HPDE6-E6E7 (cell line): Measurements from ENCODE around the gene FIGN.

Experiments
- DNase-seq: peaks from one replicate; pipeline ENCODE4 v3.0.0; 2011; ENCODE audit warnings: missing footprints; ENCODE audit errors: extremely low spot score

The FIGN gene

DNA sequence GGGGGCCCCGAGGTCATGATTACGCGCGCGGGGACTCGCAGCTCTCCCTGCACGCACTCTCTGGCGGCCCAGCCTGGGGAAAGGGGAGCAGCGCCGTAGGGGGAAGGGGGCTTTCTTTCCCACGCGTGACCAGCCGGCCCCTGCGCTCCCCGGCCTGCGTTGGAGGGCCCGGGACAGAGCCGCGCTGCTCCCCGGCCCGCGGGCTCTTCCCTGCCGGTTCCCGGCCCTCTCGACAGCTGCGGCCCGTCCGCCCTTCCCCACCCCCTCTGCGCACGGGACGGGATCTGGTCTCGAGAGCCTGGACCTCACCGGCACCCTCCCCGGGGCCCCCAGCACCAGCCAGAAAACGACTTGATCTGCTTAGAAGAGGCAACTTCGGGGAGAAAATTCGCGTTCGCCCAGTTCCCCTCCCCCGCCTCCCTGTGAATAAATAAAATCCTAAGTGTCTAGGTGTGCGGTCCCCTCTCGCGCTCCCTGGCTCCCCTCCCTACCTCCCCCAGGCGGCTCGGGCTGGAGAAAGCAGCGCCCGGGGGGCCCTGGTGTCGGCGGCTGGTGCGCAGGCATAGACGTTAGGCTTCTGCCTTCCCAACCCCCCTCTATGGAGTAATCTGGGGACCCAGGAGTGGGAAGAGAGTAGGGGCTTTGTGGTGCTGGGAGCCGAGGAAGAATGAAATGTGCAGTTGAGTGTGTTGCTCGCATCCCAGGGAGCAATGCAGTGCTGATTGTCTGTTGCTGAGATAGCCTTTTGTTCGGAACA, 803 bp upstream of the FIGN start:
- DNase-seq: peak; percentile 41

DNA sequence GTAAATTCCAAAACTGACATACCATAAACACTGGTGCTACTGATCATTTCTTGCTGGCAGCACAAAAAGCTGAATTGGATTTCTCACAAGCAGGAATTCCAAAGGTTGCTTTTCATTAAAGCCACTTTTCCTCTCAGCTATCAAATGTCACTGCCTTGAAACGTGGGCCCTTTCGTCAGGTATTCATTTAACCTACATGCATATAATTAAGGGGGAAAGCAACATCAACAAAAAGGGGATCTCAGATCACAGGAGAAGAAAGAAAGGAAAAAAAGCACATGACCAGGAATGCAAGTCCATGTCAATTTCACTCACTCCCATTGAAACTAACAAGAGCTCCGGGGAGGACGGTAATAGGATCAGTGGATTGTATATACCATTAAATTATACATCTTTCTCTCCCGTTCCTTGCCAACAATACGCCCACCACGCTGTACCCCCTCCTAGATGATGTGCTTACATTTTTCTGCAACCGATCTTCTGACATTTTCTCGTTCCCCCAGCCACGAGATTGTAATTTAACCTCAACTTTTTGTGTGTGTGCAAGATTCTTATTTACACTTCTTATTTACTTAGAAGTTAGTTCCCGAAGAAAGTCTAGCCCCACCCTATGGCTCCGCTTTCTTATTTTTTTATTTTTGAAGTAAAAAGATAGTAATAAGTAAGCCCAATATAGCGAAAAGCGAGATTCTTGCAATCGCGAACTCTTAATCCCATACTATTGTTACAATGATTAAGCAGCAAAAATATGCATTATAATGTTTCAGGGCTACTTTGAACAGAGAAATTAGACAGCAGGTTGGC, 725 bp downstream of the FIGN start:
- no peak for DNase-seq

DNA sequence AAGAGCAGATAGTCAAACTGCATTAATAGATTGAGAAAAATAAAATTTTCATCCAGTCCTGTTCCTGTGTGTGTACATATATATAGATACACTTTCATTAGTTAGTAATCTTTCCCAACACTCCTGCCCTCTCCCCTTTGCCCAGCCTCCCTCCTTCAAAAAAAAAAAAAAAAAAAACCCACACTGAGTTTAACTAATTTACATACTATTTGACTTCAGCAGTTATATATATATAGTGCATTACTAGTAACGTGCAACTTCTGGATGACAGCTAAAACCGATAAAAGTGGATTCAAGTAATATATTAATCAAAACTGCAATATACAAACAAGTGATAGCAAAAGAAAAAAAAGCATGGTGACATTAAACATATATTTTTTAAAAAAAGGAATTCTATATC, 1.4 kb downstream of the FIGN start:
- DNase-seq: no peak

DNA sequence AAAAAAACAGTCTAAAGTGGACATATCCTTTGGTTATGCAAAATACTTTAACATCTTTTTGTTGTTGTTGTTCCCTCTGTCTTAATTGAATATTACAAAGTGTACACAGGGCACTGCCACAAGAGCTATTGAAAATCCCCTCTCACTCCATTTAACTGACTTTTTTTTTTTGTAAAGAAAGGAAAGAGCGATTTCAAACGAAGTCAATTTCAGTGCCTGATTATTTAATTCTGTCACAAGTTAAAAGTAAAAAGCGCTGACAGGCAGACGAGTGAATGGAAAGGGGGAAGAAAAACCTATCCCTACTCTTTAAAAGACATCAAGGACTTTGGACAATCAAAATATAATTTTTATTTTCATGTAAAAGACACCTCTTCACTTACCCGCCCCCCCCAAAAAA, 1.9 kb downstream of the FIGN start:
- DNase-seq: no peak

DNA sequence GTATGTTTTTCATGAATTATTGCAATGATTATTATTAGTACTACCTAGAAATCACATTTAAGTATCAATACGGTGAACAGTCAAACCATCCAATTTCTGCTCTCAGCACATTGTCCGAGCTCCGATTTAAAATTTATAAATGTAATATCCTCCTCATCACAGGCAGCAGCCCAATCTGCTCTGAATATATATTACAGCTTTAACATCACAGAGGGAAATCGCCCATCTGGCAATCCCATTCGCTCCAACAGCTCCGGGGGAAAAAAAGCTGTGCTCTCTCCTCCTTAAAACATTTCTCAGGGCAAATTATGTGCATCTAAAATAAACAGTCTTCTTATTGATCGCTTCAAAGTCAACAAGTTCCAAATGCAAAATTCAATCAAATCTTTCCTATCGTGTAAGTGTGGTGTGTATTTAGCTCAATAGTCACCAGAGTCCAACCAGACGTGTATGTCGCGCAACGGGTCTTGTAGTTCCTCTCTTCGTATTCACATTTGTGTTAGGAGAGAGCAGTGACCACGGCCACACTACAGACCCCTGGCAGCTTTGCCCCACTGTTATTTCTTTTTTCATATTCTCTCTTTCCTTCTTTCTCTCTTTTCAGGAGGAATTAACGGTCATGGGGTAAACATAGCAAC, 2.4 kb downstream of the FIGN start:
- DNase-seq: no peak

DNA sequence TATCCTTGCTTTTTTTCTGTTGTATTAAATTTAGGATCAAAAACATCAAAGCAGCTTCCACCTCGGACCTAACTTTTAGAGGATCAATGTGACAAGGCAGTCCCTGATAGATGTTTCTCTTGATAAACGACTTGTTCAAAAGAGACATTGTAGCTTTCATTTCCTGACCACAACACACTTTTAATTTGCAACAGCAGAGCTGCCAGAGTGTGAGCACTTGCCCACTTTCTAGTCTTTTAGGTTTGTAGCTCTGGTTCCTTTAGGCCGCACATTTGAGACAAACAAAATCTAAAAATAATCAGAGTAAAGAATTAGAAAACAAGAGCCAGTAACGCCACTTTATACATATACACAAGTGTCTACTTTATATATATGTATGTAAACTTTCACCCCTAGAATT, 3.1 kb downstream of the FIGN start:
- DNase-seq: no peak

DNA sequence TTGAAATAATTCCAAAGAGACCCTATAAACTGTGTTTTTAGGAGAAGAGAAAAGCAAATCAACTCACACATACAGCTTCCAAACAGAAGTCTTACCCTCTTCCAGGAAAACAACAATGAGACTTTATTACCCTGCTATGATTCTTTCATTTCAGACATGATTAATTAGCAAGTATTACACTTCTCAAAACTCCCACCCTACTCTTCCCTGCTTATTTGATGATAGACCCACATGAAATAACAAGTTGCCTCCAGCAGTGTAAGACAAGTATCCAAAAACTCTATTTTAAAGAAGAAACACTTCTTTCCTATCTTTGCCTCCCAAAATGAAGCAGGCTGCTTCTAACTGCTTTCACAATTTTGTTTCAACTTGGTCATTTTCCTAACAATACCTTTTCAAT, 4.1 kb downstream of the FIGN start:
- DNase-seq: no peak

DNA sequence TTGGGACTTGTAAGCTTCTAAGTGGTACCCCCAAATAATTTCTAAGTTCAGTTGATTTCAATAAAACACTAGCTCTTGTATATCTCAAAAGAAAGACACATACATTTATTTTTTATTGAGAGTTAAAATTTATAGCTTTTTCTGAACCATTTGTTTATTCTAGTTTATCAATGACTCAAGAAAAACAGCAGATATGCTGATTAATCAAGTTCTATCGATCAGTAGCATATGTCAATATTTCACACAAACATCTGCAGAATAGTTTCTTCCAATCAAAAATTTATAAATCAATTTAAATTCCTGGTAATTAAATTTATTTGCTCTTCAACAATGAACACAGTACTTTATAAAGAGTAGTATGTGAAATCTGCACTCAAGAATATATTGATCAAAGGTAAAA, 5.3 kb downstream of the FIGN start:
- DNase-seq: no peak

DNA sequence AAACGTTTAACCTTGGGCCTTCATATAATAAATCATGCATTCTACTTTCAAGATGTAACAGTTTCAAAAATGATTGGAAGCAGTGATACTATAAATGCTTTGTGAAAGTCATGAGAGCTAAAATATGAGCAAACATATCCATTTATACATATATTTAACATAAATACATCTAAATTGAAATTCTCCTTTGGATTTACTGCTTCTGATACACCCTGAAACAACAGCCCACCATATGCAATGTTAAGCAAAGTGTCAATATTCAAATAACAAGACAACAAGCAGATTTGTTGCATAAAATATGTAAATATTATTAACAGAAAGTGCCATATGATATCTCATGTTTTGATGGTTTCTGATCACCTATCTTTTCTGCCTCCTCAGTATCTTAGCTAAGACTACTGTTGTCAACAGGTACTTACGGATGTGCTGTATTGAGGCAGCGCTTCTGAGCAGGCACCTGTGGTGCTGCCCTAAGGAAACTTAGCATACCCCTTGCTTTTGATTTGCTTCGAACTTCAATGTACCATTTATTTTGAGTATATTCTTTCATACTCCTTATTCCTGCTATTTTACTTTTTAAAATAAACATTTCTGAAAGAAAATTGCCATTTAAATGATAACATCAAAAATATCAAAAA, 6.1 kb downstream of the FIGN start:
- DNase-seq: no peak

DNA sequence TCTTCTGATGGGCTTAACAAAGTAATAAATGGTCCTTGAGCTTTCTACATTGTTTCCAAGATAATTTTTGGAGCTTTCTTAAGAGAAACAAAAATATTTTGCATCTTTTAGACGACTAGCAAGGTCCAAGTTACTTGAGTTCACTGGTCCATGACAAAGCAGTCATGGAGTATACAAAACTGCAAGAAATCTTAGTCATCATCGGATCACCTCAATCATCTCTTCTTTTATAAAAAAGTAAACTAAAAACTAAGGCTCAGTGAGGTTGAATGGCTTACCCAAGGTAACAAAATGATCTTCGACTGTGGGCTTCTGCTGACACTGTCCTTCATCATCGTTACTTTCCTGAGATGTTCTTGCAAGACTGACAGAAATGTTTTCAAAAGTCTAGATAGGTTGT, 11.9 kb downstream of the FIGN start:
- no peak for DNase-seq

DNA sequence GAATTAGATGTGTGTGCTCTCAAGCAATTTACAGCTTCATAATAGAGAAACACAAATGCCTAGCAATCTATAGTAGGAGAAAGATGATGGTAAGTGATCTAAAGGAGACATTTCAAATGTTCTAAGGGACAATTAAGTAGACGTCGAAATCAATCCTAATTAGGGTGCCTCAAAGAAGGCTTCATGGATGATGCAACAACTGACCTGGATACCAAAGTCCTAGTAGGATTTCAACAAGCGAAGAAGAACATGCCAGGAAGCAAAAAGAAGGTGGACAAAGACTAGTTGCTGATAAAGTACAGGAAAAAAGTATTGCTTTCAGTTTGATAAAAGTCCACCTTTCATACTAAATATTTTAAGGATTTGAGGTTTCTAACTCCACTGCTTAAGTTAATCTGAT, 12.5 kb downstream of the FIGN start:
- no peak for DNase-seq

DNA sequence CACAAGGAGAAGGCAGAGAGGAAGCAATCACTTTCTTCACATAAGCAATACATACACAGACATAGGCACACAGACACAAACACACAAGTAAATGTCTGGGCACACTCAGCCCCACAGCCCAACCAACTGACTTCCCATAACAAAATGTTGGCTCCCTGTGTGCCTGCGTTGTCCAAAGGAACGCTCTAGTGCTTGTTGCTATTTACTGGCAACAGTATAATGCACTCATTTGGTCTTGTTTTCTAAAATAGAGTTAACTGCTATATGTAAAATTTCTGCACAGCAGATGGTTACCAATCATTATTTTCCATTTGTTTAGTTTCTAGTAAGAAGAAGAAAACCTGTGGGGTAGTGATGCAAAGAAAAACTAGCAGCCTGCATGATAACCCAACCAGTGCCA, 16.5 kb downstream of the FIGN start:
- no peak for DNase-seq

DNA sequence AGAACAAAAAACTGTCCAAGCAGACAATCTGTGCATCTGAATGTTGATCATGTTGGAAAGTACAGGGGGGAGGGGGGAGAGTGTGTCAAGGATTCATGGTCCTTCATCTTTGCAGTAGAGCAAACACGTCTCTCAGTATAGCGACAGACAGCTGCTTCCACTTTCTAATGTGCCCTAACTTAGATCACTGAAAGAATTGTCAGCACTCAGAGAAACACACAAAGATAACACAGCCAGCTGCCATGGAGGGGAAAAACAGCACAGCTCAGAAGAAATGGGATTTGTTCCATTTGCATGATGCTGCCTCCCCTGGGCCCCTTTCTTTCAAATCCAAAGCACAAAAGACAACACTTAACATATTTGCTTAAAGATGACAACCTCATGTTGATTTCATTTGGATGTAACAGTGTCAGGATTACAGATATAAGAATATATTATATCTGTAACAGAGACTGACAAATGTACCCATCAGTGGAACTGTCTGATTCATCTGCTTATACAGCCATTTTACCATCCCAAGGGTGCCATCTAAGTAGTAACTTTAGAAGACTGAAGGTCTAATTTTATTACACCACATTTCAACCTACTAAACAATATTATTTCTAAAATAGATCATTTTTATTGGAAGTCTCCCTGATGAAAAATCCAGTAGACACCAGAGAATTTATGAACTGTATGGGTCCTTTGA, 17.7 kb downstream of the FIGN start:
- no peak for DNase-seq

DNA sequence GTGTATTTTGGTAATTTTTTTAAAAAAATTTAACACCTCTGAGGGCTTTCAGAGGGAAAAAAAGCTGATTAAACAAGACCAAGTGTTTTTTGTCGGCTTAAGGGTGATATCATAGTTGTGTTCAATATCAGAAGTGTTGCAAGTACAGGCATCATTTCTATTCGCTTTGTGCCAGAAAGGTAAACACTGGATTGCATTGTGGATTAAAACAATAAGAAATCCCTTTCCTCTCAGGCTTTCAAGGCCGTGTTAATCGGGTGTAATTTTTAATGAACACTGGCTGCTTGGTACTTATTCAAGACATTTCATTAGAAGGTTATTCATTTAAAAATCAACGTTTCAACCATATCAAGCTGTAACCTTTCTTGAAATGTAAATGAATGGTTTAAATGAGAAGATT, 18.3 kb downstream of the FIGN start:
- no peak for DNase-seq

DNA sequence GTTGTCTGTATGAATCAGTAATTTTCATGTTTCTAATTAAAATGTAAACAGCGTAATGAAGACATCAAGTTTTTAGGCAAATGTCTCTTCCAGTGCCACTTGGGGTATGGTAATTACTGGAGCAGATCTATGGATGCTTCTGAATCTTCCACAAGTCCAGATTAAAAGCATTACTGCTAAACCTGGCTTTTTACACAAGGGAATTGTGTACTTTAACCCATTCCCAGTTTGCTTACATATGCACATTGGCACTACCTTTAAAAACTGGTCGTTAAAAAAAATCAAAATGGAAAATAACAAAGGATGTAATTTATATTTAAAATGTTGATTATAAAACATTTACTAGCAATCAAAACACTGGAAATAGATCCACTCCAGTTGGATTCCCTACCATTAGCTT, 19.7 kb downstream of the FIGN start:
- no peak for DNase-seq

DNA sequence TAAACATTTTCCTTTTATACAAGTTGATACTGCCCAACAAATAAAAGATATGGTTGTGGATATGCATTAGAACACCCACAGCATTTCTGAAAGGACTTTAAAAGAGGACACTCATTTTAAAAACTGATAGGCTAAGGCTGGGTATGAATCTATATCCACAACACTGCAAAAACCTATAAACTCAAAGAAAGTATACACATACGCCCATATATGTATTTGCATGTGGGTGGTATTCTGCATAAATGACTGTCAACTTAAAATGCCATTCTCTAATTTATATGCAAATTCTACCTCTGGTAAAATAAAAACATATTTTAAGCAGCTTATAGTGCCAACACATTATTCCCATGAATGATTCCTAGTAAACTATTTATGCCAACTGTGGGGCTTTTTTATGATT, 20.1 kb downstream of the FIGN start:
- no peak for DNase-seq

DNA sequence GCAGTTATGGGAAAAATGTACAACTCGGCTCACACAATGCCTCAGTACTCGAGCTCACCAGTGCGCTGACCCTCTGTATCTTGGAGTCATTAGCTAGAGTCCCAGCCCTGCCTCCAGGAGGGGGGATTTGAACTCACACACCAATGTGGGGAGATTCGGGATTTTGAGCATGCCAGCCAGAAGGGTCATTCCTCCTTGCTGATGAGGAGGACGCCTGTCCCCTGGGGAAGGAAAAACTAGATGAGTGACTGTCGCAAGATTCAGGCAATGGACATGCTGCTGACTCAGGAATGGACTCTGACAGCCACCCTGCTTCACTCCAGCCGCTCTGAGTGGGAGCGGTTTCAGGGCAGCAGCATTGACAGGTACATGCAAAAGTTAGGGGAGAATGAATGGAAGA, 20.6 kb downstream of the FIGN start:
- no peak for DNase-seq

DNA sequence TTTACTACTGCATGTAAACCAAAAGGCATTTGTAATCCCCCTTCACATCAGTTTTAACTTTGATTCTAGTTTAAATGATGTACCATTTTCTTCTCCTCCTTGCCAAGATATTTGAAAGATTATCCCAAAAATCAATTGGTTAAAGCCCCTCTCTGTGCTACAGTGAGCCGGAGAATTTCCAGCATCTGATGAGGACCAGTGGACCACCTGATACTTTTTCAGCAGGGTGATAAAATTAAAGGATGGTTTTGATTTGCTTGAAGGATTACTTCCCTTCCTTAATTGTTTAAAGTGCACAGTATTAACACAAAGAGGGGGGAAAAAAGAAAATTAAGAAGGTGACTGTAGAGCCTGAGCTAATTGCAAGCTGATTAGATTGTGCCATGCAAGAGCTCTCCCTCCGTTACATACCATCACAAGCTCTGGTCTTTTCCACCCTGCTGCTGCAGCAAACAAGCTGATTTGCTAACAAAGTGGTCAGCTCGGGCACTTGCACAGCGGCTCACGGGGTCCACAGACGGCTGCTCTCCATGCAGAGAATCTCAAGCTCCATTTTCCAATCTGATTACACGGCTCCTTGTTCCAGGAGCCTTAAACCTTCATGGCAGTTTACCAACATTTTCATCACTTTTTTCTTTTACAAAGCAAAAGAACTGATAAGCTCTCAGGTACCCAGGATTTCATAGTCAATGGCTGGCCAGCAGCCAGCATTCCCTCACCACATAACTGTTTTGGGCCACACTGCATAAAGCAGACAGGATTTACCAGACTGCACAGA, 22.1 kb downstream of the FIGN start:
- DNase-seq: no peak

DNA sequence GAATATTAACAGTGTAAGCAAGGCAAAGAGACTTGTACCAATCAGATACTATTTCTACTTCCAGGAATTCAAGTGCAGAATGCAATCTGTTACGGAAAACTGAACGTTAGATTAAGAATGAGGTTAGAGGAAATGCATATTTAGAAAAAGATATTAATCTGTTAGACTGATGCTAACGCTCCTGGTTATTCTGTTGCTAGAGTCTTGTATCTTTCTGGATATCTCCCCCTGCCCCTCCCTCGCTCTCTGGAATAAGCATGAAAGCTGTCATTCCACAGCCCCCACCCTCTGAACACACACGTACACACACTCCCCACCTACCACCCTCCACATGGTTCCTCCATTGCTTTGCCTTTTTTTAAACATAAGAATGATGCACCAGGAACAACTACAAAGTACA, 24.1 kb downstream of the FIGN start:
- no peak for DNase-seq

DNA sequence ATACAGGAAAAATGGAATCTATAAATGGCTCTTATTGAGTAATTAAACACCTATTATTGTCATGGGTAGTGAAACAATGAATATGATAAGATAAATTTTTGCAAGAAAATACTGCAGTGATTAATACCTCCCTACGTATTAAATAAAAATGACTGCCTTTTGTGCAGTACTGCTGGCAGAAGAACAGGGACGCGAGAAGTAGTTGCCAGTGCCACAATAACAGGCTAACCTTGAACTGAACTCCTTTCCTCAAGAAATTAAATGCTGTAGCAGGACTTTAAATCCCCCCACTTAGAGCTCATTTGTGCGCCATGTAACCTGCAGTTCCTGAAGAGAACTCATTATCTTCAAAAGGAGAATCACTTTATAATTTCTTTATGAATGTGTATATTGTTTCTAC, 24.6 kb downstream of the FIGN start:
- no peak for DNase-seq

DNA sequence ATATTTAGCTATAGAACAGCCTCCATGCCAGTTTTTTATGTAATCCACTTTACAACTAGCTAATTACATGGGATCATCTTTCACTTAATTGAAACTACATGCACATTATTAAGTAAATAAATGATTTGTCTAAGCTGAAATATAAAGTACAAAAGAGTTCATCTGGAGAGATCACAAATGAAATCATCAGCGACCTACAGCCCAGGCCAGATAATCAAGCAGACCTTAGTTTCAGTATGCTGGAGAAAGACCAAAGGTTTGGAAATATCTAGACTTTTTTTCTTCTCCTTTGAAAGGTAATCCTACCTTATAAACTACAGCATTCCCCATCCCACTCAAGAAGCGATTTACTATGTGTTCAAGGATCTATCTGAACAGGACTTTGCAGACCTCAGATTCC, 26.5 kb downstream of the FIGN start:
- no peak for DNase-seq
